ENCODE measurements around the gene SEMA5A.

DNA sequence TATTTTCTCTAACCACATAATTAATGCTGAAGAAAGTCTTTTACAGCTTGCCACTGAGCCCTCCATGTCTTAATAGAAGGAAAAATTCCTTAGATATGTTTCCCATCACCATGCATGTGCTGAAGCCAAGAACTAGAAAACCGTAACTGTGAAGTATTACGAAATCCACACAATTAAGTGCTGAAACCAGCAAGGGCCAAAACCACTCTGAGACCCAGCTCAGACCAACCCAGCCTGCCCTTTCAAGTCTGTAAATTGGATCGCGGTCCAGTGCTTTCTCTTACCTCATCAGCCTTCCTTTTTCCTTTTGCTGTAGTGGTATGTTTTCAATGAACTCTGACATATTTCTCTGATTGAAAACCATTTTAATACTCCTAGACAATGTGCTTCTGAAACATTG, 26.3 kb downstream of the SEMA5A start:
- TF ChIP-seq YY1 (IDR thresholded peaks at IDR 0.05; ENCODE audit: insufficient read depth, insufficient read length) (no peak), ZNF274 (IDR thresholded peaks at IDR 0.05; ENCODE audit: low read depth, low read length) (no peak)

Data from NT2/D1 (cell line).